ENCODE results near the gene CCDC66. TPM values are rescaled to one million over a fixed set of nuclear protein-coding genes. Genes with fewer than 3 reads are reported as not detected.

CCDC66 gene
- total and polyA plus RNA-seq, 2 of the 4 experiments (the other 2 are of a cell fraction), result 6.0 to 9.1 TPM

- Histone ChIP-seq H3K9me1 (ENCODE audit: insufficient read depth, low read length) (no peaks in the 10 kb centered on the region), H3K27me3 (ENCODE audit: control insufficient read depth, insufficient read depth, low read length) (no peaks in the 10 kb centered on the region), H2BK20ac (ENCODE audit: low read depth, low read length) (no peak overlapping the region), H3K27ac (ENCODE audit: insufficient read depth, low read length) (no peak overlapping the region), H3K23ac (ENCODE audit: low read depth, low read length) (no peak overlapping the region), H4K8ac (ENCODE audit: low read depth in 2 of 2, low read length in 2 of 2) (no peak overlapping the region), H3K56ac (ENCODE audit: extremely low read depth, insufficient read depth, low read length) (no peak overlapping the region), H2BK120ac (ENCODE audit: low read depth, low read length) (no peak overlapping the region), H2AK5ac (ENCODE audit: low read depth, low read length) (no peak overlapping the region), H3K9ac (ENCODE audit: low read depth, low read length) (no peak overlapping the region), H2BK5ac (ENCODE audit: low read depth, low read length, poor library complexity, severe bottlenecking) (no peak overlapping the region), H3K9me3 (ENCODE audit: control insufficient read depth, insufficient read depth, low read length) (no peaks in the 10 kb centered on the region), H3K14ac (replicated peaks; ENCODE audit: low read depth, low read length) (no peak overlapping the region), H4K20me1 (ENCODE audit: insufficient read depth, low read length) (no peaks in the 10 kb centered on the region), H2BK15ac (ENCODE audit: low read depth, low read length) (no peak overlapping the region), H2AFZ (replicated peaks; ENCODE audit: low read length, poor library complexity) (no peak overlapping the region), H3K4me3 (ENCODE audit: insufficient read depth, low read depth, low read length) (no peak overlapping the region), H3K36me3 (ENCODE audit: control insufficient read depth, insufficient read depth, low read length) (peaks cover 17% of the 10 kb centered on the region), H4K91ac (ENCODE audit: insufficient read depth, low read depth, low read length) (no peak overlapping the region), H3K79me1 (ENCODE audit: low read depth in 1 of 2, low read length in 2 of 2) (peaks cover 0 to 5% of the 10 kb centered on the region in 2 experiments; a peak in 2 of 4 replicates), H4K5ac (ENCODE audit: low read depth, low read length) (no peak overlapping the region), H3K18ac (ENCODE audit: low read depth, low read length) (no peak overlapping the region), H3K4me1 (ENCODE audit: control insufficient read depth, insufficient read depth, low read length) (peaks cover 2% of the 10 kb centered on the region; the same call in 1 of the 2 replicates), H2AK9ac (replicated peaks; ENCODE audit: low read depth, low read length, poor library complexity) (no peak overlapping the region), H3K4ac (ENCODE audit: low read depth, low read length) (no peak overlapping the region), H3K4me2 (ENCODE audit: low read depth, low read length) (no peak overlapping the region)
- TF ChIP-seq RAD21 (IDR thresholded peaks at IDR 0.05; ENCODE audit: low read length) (no peak), FOS (IDR thresholded peaks at IDR 0.05; ENCODE audit: low read depth, low read length) (no peak)
- POLR2A ChIA-PET (ENCODE audit: unreplicated experiment), result no interaction called here
- DNase-seq (peak; percentile 49), ATAC-seq (ENCODE audit: low read depth) (peak; percentile 43)
- WGBS, 2 experiments (ENCODE audit: extremely low coverage in 2 of 2, insufficient read length in 1 of 2), result no CpG with 5 or more reads among the region's 3 CpGs
- in situ Hi-C loops (cut with MboI; ENCODE audit: low sequenced_read_pairs), result no loop called here
- dilution Hi-C loops (cut with HindIII; ENCODE audit: low sequenced_read_pairs, unreplicated experiment), result no loop called here
- CTCF ChIA-PET, result interaction anchor here (0.8 kb wide), 1 partner anchor 11 kb away, joined by 3 read pairs; no protein-coding TSS in a partner anchor
- no TSS peak for BruUV-seq (replicated peaks)
- intact Hi-C loops (cut with micrococcal nuclease), result loop anchor here (5.0 kb wide), 1 partner anchor 38 kb away; no protein-coding TSS in a partner anchor
Measured at GRCh38 chr3:56624725-56625124, 67.8 kb downstream of the CCDC66 start.
